ENCODE measurements around the gene HOXA1.
A peak's percentile ranks its signal among the peaks of the same experiment; 100 is the strongest.

Gene HOXA1

DNA sequence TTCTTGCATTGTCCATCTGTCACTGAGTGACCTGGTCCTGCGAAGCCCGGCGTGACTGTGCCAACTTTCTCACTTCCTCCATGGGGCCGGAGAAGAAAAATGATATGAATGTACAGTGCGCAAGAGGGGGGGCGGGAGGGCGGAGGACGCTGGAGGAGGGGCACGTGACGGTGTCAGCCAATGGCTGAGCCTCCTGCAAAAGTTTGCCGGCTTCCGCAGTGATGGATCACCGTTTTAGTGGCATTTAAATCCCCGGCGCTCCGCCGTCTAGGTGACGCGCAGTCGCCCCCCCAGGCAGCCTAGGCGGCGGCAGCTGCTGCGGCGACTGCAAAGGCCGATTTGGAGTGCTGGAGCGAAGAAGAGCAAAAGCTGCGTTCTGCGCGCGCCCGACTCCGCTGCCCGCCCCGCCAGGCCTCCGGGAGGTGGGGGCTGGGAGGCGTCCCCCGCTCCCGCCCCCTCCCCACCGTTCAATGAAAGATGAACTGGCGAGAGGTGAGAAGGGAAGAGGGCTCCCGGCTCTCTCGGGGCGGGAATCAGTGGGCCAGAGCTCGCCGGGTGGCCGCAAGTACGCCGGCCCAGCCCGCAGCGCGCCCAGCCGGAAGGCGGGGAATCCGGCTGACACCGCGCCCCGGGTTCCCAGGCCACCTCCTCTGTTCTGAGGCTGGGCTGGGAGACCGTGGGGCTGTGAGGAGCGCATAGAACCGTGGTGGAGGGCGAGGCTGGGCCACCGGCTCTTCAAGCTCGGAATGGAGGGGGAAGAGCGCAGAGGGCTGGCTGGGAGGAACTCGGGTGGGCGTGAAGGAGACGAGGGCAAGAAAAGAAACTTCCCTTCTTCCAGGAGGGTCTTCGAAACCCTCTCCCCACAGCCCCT, at the start of gene HOXA1:
Gene HOXA1 (minus strand): TSS at position 104 of the 871 bp plus-strand sequence. CDS start 88 bp downstream, at position 16.
- Histone ChIP-seq H3K4me3 (ENCODE audit: low read depth, low read length) (peak within 1 kb of the TSS; percentile 81), H3K79me2 (ENCODE audit: control insufficient read depth, insufficient read depth, low read length, unreplicated experiment) (no peaks in the 10 kb centered on the region), H3K4me1 (ENCODE audit: control insufficient read depth, insufficient read depth, low read length, unreplicated experiment) (peaks cover 10% of the 10 kb centered on the region), H3K36me3 (ENCODE audit: insufficient read depth, low read length) (no peaks in the 10 kb centered on the region), H2AFZ (ENCODE audit: low read length, unreplicated experiment) (peak within 1 kb of the TSS; percentile 73), H3K27ac (ENCODE audit: low read depth, low read length) (peak within 1 kb of the TSS; percentile 24; the same call in 1 of the 2 replicates), H3K27me3 (ENCODE audit: insufficient read depth, low read length) (peaks cover 99% of the 10 kb centered on the region)

- Histone ChIP-seq H3K4me1 (ENCODE audit: control insufficient read depth, insufficient read depth, low read length, unreplicated experiment) (no peaks in the 10 kb centered on the region), H3K27me3 (ENCODE audit: insufficient read depth, low read length) (peaks cover 100% of the 10 kb centered on the region), H3K27ac (ENCODE audit: low read depth, low read length) (no peak overlapping the region), H3K79me2 (ENCODE audit: control insufficient read depth, insufficient read depth, low read length, unreplicated experiment) (no peaks in the 10 kb centered on the region), H3K4me3 (ENCODE audit: low read depth, low read length) (peak overlapping the region; percentile 16; the same call in 1 of the 2 replicates), H2AFZ (ENCODE audit: low read length, unreplicated experiment) (no peak overlapping the region), H3K36me3 (ENCODE audit: insufficient read depth, low read length) (no peaks in the 10 kb centered on the region)
Observed at GRCh38 chr7:27145165-27145913, 49.5 kb upstream of the HOXA1 start.

DNA sequence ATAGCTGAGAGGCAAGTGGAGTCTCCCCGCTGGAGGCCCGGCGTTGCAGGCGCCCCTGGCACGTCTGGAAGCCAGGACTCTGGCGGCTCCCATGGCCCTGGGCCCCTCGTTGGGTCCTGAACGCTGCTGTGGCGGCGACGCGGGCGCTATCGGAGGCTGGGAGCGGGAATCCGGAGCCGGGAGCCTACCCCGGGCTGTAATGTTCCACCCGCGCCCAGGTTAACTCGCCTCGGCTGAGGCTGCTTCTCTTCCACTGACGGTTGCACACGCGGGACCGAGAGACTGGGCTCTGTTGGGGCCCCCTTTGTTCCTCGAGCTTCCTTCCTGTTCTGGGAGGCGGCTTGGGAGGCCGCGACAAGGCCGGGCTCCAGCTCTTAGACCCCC, 49.0 kb upstream of the HOXA1 start:
- Histone ChIP-seq H3K4me1 (ENCODE audit: control insufficient read depth, insufficient read depth, low read length, unreplicated experiment) (no peaks in the 10 kb centered on the region), H3K27me3 (ENCODE audit: insufficient read depth, low read length) (peaks cover 100% of the 10 kb centered on the region), H3K36me3 (ENCODE audit: insufficient read depth, low read length) (no peaks in the 10 kb centered on the region), H2AFZ (ENCODE audit: low read length, unreplicated experiment) (no peak overlapping the region), H3K27ac (ENCODE audit: low read depth, low read length) (no peak overlapping the region), H3K79me2 (ENCODE audit: control insufficient read depth, insufficient read depth, low read length, unreplicated experiment) (no peaks in the 10 kb centered on the region), H3K4me3 (ENCODE audit: low read depth, low read length) (peak overlapping the region; percentile 16; the same call in 1 of the 2 replicates)

- no peak overlapping the region for H3K27ac ChIP-seq (ENCODE audit: low read depth, low read length)
- no peaks in the 10 kb centered on the region for H3K79me2 ChIP-seq (ENCODE audit: control insufficient read depth, insufficient read depth, low read length, unreplicated experiment)
- H3K27me3 ChIP-seq (ENCODE audit: insufficient read depth, low read length) = peaks cover 100% of the 10 kb centered on the region
- no peaks in the 10 kb centered on the region for H3K36me3 ChIP-seq (ENCODE audit: insufficient read depth, low read length)
- H2AFZ ChIP-seq (ENCODE audit: low read length, unreplicated experiment) = no peak overlapping the region
- peak overlapping the region; percentile 62; the same call in 1 of the 2 replicates for H3K4me3 ChIP-seq (ENCODE audit: low read depth, low read length)
- H3K4me1 ChIP-seq (ENCODE audit: control insufficient read depth, insufficient read depth, low read length, unreplicated experiment) = no peaks in the 10 kb centered on the region
Observed at GRCh38 chr7:27143950-27144780, 48.4 kb upstream of the HOXA1 start.

DNA sequence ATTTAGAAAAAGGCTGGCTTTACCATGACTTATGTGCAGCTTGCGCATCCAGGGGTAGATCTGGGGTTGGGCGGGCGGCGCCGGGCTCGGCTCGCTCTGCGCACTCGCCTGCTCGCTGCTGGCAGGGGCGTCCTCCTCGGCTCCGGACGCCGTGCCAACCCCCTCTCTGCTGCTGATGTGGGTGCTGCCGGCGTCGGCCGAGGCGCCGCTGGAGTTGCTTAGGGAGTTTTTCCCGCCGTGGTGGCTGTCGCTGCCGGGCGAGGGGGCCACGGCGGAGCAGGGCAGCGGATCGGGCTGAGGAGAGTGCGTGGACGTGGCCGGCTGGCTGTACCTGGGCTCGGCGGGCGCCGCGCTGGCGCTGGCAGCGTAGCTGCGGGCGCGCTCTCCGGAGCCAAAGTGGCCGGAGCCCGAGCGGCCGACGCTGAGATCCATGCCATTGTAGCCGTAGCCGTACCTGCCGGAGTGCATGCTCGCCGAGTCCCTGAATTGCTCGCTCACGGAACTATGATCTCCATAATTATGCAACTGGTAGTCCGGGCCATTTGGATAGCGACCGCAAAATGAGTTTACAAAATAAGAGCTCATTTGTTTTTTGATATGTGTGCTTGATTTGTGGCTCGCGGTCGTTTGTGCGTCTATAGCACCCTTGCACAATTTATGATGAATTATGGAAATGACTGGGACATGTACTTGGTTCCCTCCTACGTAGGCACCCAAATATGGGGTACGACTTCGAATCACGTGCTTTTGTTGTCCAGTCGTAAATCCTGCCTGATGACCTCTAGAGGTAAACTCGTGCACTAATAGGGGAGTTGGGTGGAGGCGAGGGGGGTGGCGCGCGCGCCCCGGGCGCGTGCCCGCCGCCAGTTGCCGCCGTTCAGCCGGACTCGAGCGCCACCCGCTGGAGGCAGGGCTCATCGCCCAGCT, 47.5 kb upstream of the HOXA1 start, which contains the start of gene HOXA5:
Gene HOXA5 (minus strand): TSS at position 659 of the 927 bp plus-strand sequence. CDS start 74 bp downstream, at position 585.
- Histone ChIP-seq H3K27me3 (ENCODE audit: insufficient read depth, low read length) (peaks cover 100% of the 10 kb centered on the region), H2AFZ (ENCODE audit: low read length, unreplicated experiment) (peak within 1 kb of the TSS; percentile 12), H3K4me1 (ENCODE audit: control insufficient read depth, insufficient read depth, low read length, unreplicated experiment) (no peaks in the 10 kb centered on the region), H3K79me2 (ENCODE audit: control insufficient read depth, insufficient read depth, low read length, unreplicated experiment) (no peaks in the 10 kb centered on the region), H3K4me3 (ENCODE audit: low read depth, low read length) (peak within 1 kb of the TSS; percentile 62), H3K36me3 (ENCODE audit: insufficient read depth, low read length) (no peaks in the 10 kb centered on the region), H3K27ac (ENCODE audit: low read depth, low read length) (no peak within 1 kb of the TSS)

- Histone ChIP-seq H3K27me3 (ENCODE audit: insufficient read depth, low read length) (peaks cover 100% of the 10 kb centered on the region), H2AFZ (ENCODE audit: low read length, unreplicated experiment) (peak overlapping the region; percentile 12), H3K4me3 (ENCODE audit: low read depth, low read length) (peak overlapping the region; percentile 62), H3K36me3 (ENCODE audit: insufficient read depth, low read length) (no peaks in the 10 kb centered on the region), H3K27ac (ENCODE audit: low read depth, low read length) (no peak overlapping the region), H3K4me1 (ENCODE audit: control insufficient read depth, insufficient read depth, low read length, unreplicated experiment) (no peaks in the 10 kb centered on the region), H3K79me2 (ENCODE audit: control insufficient read depth, insufficient read depth, low read length, unreplicated experiment) (no peaks in the 10 kb centered on the region)
Observed at GRCh38 chr7:27142580-27143022, 46.8 kb upstream of the HOXA1 start.

DNA sequence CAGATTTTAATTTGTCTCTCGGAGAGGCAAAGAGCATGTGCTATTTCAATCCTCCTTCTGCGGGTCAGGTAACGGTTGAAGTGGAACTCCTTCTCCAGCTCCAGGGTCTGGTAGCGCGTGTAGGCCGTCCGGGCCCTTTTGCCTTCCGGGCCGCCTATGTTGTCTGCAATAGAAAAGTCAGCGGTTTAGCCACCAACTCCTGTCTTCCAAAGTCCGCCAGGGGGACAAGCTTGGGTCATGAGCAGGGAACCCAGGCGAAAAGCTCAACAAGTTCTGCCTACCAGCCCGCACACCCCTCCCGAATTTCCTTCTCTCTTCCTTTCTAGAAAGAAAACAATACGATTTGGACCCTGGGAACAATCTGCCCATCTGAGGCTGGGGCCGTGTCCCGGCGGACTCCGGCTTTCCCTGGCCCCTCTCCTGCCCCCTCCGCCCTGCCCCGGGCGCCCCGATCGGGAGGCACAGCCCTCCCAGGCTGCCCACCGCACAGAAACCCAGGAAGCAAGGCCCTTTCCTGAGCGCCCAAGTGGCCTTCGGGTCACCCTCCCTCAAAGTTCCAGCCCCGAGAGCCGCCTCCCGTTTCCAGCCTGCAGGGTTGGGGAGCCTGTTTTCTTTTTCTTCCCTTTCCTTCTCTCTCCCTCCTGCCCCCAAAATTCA, 46.3 kb upstream of the HOXA1 start:
- Histone ChIP-seq H3K36me3 (ENCODE audit: insufficient read depth, low read length) (no peaks in the 10 kb centered on the region), H3K79me2 (ENCODE audit: control insufficient read depth, insufficient read depth, low read length, unreplicated experiment) (no peaks in the 10 kb centered on the region), H3K4me3 (ENCODE audit: low read depth, low read length) (peak overlapping the region; percentile 62), H2AFZ (ENCODE audit: low read length, unreplicated experiment) (no peak overlapping the region), H3K27me3 (ENCODE audit: insufficient read depth, low read length) (peaks cover 100% of the 10 kb centered on the region), H3K4me1 (ENCODE audit: control insufficient read depth, insufficient read depth, low read length, unreplicated experiment) (no peaks in the 10 kb centered on the region), H3K27ac (ENCODE audit: low read depth, low read length) (no peak overlapping the region)

DNA sequence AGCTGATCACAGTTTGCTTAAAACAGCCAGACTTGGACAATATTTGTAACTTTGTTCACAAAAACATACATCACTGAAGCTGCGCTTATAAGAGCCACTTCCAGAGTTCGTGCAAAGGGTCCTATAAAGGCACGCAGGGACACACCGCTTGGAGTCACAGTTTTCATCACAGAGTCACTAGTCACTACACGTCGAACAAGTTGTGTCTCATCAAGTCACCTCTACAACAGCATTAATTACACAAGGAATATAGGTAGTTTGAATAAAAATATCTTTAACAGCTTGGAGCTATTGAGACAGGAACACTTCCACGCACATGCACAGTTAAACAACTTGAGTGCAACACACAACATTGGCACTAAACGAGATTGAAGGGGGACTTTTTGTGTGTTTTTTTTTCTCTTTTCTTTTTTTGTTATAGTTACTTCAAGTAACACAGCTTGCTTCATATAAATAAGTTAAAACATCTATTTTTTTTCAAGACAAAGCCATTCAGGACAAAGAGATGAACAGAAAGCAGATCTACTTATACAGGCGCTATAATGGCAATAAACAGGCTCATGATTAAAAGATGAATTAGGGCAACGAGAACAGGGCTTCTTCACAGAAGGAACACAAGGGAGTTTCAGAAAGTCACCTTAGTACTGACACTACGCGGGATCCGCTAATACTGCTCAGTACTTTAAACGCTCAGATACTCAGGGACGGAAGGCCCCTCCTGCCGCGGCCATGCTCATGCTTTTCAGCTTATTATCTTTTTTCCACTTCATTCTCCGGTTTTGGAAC, 45.5 kb upstream of the HOXA1 start:
- H3K27me3 ChIP-seq (ENCODE audit: insufficient read depth, low read length) = peaks cover 99% of the 10 kb centered on the region
- H2AFZ ChIP-seq (ENCODE audit: low read length, unreplicated experiment) = no peak overlapping the region
- H3K79me2 ChIP-seq (ENCODE audit: control insufficient read depth, insufficient read depth, low read length, unreplicated experiment) = no peaks in the 10 kb centered on the region
- no peak overlapping the region for H3K27ac ChIP-seq (ENCODE audit: low read depth, low read length)
- no peak overlapping the region for H3K4me3 ChIP-seq (ENCODE audit: low read depth, low read length)
- no peaks in the 10 kb centered on the region for H3K36me3 ChIP-seq (ENCODE audit: insufficient read depth, low read length)
- H3K4me1 ChIP-seq (ENCODE audit: control insufficient read depth, insufficient read depth, low read length, unreplicated experiment) = no peaks in the 10 kb centered on the region

Data from ACC112 (cell line).